GM12864 (cell line): Measurements from ENCODE around the gene UQCRC2.
"Not testable (repeated sequence)": the region's sequence is repeated elsewhere in the genome, so short reads cannot be mapped to it uniquely, and the experiment has no call there.

Source experiments
- DNase-seq: peaks from one replicate; pipeline ENCODE4 v3.0.0-alpha.2; 2011; ENCODE audit warnings: low read depth
- H3K4me3 ChIP-seq: 2 replicates; pipeline ENCODE4 v1.5.1; 2011; ENCODE audit warnings: mild to moderate bottlenecking, low read depth, low read length, control low read depth
- TF ChIP-seq, protein P1 (sequence below): IDR thresholded peaks from 2 replicates; pipeline ENCODE4 v1.5.1; 2011; ENCODE audit warnings: low read depth, mild to moderate bottlenecking, moderate library complexity, low read length, control low read depth, inconsistent platforms; ENCODE audit errors: missing control alignments

UQCRC2 gene

DNA sequence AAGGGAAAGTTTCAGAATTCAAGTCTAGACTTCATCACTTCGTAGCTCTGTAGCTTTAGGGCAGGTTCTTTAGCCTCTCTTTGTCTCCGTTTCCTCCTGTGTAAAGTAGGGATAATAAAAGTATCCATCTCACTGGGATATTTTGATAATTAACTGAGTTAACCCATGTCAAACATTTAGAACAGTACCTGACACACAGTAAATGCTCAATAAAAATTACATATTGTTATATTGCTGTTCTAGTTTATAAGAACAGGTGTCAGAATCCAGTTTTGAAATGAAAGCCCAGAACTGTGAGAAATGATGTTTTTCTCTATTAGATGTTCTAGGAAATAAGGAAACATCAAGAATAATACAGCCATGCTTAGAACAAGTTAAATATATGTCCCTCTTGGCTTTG is 59.1 kb downstream of the UQCRC2 start:
- H3K4me3 ChIP-seq, result no peak overlapping the region
- TF ChIP-seq, protein P1, sequence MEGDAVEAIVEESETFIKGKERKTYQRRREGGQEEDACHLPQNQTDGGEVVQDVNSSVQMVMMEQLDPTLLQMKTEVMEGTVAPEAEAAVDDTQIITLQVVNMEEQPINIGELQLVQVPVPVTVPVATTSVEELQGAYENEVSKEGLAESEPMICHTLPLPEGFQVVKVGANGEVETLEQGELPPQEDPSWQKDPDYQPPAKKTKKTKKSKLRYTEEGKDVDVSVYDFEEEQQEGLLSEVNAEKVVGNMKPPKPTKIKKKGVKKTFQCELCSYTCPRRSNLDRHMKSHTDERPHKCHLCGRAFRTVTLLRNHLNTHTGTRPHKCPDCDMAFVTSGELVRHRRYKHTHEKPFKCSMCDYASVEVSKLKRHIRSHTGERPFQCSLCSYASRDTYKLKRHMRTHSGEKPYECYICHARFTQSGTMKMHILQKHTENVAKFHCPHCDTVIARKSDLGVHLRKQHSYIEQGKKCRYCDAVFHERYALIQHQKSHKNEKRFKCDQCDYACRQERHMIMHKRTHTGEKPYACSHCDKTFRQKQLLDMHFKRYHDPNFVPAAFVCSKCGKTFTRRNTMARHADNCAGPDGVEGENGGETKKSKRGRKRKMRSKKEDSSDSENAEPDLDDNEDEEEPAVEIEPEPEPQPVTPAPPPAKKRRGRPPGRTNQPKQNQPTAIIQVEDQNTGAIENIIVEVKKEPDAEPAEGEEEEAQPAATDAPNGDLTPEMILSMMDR, result no peak
- no peak for DNase-seq

DNA sequence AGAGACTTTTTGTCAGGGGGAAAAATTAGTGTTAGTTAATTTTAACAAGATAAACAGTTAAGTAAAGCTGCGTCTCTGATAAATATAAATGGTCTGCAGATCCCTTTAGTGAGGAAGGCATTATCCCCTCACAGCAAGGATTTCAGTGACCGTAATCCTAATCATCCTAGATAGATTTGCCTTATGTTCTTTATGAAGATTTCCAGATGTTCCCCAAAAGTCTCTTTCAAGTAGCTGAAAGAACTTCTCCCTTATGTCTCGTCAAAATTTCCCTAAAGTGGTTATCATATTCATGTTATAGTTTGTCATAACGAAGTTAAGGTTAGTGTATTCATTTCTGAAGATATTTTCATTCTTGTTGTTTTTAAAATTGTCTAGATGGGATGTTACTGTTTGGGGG is 60.3 kb downstream of the UQCRC2 start:
- H3K4me3 ChIP-seq, result no peak overlapping the region
- TF ChIP-seq, protein P1, result no peak
- no peak for DNase-seq

DNA sequence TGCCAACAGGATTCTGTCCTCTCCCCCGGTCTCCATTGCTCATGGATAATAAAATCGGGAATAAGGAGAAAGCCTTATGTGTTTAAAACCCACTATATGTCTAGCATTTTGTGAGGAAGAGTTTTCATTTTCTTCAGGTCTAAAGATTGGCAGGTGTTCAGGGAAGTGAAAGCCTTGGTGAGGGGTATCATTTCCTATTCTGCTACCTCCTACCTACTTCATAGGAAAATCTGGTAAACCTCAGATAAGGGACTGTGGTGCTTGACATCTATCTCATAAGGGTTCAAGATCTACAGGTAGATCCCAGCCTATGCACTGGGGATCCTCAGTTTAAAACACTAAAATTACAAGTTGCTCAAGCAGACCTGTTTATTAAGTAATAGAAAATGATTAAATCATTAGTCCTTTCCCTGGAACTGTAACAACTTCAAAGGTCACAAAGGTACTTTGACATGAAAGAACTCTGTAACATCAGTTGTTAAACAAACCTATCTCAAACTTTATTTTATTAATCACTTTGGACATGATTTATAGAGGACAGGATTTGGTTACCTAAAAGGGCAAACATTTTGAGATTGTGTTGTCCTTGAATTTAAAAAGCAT is 61.2 kb downstream of the UQCRC2 start:
- no peak for DNase-seq
- TF ChIP-seq, protein P1, result no peak
- no peak overlapping the region for H3K4me3 ChIP-seq

DNA sequence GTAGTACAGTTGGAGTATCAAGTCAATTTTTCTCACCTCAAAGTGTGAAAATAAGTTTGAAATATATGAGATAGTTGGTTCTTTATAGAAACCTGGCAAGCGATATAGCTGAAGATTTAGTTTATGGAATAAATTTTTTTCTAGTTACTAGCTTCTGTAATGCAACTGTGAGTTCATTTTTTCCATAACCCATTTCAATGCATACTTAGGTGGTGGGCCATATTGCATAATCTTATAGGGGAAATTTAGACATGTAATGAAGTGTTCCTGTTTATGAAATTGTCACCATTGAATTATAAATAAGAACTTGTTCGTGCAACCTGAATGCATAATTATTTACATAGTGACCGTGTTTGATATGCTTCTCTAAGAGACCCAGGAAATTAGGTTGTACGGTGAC is 63.8 kb downstream of the UQCRC2 start:
- no peak for DNase-seq
- no peak overlapping the region for H3K4me3 ChIP-seq
- TF ChIP-seq, protein P1, result no peak

DNA sequence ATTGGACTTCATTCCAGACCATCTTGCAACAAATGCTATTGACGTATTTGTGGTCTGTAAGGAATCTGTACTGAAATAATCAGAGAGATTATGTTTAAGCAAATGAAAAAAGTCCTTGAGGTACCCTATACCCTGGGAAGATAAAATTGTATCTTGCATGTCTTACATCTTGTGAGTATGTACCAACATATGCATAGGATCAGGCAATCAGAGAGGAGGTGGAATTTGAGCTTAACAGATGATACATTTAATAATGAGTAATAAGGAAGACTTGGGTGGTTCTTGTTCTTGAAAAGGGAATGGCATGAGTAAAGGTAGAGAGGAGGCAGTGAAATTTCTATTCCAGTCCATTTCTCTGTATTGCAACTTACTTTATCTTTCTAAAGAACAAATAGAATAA is 65.4 kb downstream of the UQCRC2 start:
- DNase-seq, result no peak
- H3K4me3 ChIP-seq, result no peak overlapping the region
- TF ChIP-seq, protein P1, result no peak

GRCh38 chr16:22022151-22022550 is 69.0 kb downstream of the UQCRC2 start:
- TF ChIP-seq, protein P1, result no peak
- DNase-seq, result no peak
- H3K4me3 ChIP-seq, result no peak overlapping the region

DNA sequence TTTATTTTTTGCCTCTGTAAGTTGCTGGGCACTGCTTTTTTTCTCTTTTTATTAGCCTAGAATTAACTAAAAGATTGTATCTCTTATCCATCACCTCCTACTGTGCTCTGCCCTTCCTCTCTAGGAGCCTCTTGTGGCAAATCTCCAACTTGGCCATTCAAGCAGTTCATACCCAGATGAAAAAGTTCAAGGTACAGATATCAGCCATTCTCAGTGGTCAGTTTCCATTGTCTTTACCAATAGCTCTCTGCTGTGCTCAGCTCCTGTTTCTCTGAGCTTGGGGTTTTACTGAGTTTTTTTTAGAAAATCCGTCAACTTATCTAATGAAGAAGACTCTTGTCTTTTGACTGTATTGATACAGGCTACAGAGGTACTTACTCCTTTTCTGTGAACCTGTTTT is 70.3 kb downstream of the UQCRC2 start:
- TF ChIP-seq, protein P1, result no peak
- no peak overlapping the region for H3K4me3 ChIP-seq
- DNase-seq, result no peak

DNA sequence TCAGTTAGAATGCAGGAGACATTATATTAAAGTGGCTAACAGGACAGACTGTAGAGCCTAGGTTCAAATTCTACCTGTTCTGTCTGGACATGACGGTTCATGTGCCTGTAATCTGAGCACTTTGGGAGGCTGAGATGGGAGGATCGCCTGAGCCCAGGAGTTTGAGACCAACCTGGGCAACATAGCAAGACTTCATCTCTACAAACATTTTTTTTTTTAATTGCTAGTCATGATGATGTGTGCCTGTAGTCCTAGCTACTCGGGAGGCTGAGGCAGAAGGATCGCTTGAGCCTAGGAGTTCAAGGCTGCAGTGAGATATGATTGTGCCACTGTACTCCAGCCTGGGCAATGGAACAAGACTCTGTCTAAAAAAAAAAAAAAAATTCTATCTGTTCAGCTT is 71.6 kb downstream of the UQCRC2 start:
- H3K4me3 ChIP-seq, DNase-seq: not testable (repeated sequence)
